ENCODE measurements around the gene CREBBP.

DNA sequence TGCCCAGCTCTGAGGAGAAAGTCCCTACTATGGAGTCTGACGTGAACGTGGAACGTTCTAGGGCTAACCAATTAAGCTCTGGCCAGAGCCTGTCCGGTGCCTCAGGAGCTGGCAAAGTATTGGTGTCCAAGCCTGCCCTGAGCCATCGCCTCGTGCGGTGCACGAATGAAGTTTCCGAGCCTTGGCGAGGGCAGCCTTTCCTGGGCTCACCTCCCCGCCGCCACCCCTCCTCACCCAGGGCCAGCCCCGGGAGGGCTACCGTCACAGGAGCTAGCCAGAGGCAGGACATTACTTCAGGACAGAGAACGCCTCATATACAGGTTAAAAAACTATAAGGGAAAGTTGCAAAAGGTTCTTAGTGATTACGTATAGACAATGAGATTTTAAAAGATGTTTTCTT lies 139.6 kb downstream of the CREBBP start:
- TF ChIP-seq CTCF (IDR thresholded peaks at IDR 0.05) (no peak), POLR2A (IDR thresholded peaks at IDR 0.05) (no peak), EP300 (IDR thresholded peaks at IDR 0.05) (no peak)

All from upper lobe of left lung (tissue), 4 donors.